Left kidney (tissue), 8 donors: ENCODE data around the gene TGDS. TPM values are rescaled to one million over a fixed set of nuclear protein-coding genes. Genes with fewer than 3 reads are reported as not detected.
A peak's percentile ranks its signal among the peaks of the same experiment; 100 is the strongest.
"Not testable (repeated sequence)": the region's sequence is repeated elsewhere in the genome, so short reads cannot be mapped to it uniquely, and the experiment has no call there.

ENCODE experiments used
- DNase-seq: peaks from one replicate; pipeline ENCODE4 v3.0.0-alpha.2; 2013
- long read RNA-seq, 8 donors: transcript quantifications; one replicate each; lab custom pipeline, GENCODE V29; 2026
- polyA plus RNA-seq: library from polyadenylated mRNA; unstranded; fragments of 120-200 nt; gene quantifications from one replicate; pipeline ENCODE4 v1.2.1, GENCODE V29; 2013; ENCODE audit not compliant: insufficient read length

The TGDS gene, protein sequence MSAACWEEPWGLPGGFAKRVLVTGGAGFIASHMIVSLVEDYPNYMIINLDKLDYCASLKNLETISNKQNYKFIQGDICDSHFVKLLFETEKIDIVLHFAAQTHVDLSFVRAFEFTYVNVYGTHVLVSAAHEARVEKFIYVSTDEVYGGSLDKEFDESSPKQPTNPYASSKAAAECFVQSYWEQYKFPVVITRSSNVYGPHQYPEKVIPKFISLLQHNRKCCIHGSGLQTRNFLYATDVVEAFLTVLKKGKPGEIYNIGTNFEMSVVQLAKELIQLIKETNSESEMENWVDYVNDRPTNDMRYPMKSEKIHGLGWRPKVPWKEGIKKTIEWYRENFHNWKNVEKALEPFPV
- 25.5 TPM for polyA plus RNA-seq
- long read RNA-seq, donor 1, partial matches to known transcripts, result 0 of 2 reads
- long read RNA-seq, donor 1, other reads (novel, unspliced or antisense), result 0 of 2 reads
- long read RNA-seq, donor 2, partial matches to known transcripts, result 0 of 4 reads
- long read RNA-seq, donor 2, other reads (novel, unspliced or antisense), result 0 of 4 reads
- long read RNA-seq, donor 3, transcript TGDS-201 (12 exons, 1,905 nt), result major isoform, 6 of 6 reads
- long read RNA-seq, donor 3, partial matches to known transcripts, result 0 of 6 reads
- long read RNA-seq, donor 3, other reads (novel, unspliced or antisense), result 0 of 6 reads
- long read RNA-seq, donor 4, result 0 reads
- long read RNA-seq, donor 5, transcript TGDS-201 (12 exons, 1,905 nt), result major isoform, 7 of 7 reads
- long read RNA-seq, donor 5, partial matches to known transcripts, result 0 of 7 reads
- long read RNA-seq, donor 5, other reads (novel, unspliced or antisense), result 0 of 7 reads
- long read RNA-seq, donor 6, result 0 reads
- long read RNA-seq, donor 7, partial matches to known transcripts, result 11 of 16 reads
- long read RNA-seq, donor 7, other reads (novel, unspliced or antisense), result 0 of 16 reads
- long read RNA-seq, donor 8, result 0 reads

- DNase-seq, result peak; percentile 90
These were observed at the start of gene TGDS for GRCh38 chr13:94595950-94596574. Gene TGDS, minus strand, starts transcription at chr13:94596152. Its CDS starts 16 bp downstream, at chr13:94596136.

DNA sequence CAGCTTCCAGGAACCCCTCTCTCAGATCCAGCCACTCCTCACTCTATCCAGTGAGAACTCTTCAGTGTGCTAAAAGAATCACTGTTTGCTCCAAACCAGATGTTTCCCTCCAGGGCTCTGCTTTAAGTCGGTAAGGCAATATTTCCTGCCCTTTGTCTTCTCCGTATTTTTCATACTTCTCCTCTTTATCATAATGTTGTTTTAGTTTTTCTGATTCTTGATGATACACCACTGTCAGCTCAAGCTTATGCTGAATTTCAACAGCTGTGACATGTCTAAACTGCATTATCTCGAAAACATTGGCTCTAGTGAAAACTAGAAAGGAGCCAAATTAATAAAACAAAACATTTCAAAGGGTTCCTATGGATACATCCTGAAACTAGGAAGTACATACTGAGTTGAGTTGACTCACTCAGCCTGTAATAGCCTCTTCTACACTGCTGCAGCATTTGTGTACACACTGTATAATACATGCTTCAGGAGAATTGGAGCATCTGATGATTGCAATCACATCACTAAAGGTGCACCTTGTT is 45.5 kb upstream of the TGDS start:
- peak; percentile 48 for DNase-seq

DNA sequence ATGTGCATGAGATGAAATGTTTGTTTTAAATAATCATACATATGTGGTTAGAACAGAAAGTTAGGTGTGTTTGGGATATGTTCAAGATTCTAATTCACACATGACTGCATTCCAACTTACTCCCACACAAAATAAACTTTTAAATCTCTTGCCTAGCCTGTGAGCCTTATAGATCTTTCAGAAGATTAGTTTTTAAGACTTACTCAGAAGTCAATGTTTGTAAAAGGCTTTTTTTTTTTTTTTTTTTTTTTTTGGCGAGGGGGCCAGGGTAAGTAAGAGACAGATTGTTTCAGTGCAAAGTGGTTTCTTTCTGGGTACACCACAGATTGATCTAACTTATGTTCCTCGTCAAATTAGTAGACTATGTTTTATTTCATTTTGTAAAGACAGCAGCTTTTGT is 44.8 kb upstream of the TGDS start:
- no peak for DNase-seq

- DNase-seq, result not testable (repeated sequence)
These were observed 41.7 kb upstream of the TGDS start for GRCh38 chr13:94637677-94638076.

DNA sequence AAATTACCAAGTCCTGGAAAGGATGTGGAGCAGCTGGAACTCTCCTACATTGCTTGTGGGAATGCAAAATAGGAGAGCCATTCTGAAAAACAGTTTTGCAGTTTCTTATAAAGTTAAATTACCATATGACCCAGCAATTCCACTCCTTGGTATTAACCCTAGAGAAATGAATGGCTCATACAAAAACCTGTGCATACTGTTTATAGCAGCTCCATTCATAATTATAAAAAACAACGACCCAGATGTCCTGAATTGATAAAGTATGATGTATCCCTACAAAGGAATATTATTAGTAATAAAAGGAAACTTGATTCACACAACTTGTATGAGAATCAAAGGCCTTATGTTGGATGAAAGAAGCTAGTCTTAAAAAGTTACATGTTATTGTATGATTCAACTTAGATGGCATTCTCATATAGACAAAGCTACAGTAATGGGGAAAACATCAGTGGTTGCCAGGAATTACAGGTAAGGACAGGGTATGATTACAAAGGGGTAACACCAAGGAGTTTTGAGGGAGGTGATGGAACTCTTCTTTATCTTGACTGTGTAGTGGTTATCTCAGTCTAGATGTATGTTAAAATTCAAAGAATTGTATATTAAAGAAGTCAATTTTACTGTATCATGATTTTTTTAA is 41.1 kb upstream of the TGDS start:
- DNase-seq, result no peak

- DNase-seq, result not testable (repeated sequence)
These were observed 40.1 kb upstream of the TGDS start for GRCh38 chr13:94636096-94636495.

GRCh38 chr13:94632226-94632980 is 36.5 kb upstream of the TGDS start:
- DNase-seq, result no peak

GRCh38 chr13:94630858-94631257 is 34.9 kb upstream of the TGDS start:
- no peak for DNase-seq

DNA sequence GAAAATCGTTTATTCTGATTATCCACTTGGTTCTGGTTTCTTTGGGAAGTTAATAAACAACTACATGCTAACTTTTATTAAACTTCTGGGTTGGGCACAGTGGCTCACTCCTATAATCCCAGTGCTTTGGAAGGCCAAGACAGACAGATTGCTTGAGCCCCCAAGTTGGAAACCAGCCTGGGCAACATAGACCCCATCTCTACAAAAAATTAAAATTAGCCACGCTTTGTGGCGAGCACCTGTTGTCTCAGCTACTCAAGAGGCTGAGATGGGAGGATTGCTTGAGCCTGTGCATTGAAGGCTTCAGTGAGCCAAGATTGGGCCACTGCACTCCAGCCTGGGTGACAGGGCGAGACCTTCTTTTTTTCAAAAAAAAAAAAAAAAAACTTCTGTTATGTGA is 27.4 kb upstream of the TGDS start:
- no peak for DNase-seq

DNA sequence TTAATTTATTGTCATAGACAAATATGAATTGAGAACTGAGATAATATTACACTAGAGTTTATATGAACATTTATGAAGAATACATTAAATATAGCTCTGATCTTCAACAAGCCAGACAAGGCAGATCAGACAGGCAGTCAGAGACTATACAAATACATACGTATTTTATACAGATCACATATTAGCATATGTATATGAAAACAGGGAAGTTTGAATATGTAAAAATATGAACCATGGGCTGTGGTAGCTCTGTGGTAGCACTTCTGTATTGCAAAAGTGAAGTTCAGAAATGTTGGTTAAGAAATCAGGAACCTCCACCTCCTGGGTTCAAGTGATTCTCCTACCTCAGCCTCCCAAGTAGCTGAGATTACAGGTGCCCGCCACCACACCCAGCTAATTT is 26.4 kb upstream of the TGDS start:
- DNase-seq, result no peak

DNA sequence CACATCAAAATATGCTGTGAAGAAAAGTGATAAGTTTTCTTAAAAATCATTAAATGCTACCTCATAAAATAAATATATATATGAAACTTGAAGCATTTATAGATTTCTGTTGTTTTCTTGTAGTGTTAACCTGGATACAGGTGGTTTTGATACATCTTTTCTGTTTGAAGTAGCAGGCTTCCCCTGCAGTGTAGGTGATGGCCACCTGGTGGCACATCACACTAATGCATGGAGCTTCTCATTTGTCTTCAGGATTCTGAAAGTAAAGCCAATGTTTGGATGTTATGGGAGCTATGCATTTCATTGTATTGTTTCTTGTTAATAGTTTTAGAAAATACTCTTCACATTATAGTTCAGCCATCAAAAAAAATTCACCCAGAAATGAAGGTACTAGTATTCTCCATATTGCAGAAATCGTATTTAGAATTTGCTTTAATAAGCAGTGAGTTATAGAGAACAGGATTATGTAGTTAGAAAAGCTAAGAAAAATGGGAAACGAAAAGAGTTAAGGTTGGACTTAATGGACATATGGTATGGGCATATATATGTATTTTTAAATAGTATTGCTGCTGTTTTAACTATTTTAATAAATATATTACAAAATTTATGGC is 24.4 kb upstream of the TGDS start:
- DNase-seq, result no peak

DNA sequence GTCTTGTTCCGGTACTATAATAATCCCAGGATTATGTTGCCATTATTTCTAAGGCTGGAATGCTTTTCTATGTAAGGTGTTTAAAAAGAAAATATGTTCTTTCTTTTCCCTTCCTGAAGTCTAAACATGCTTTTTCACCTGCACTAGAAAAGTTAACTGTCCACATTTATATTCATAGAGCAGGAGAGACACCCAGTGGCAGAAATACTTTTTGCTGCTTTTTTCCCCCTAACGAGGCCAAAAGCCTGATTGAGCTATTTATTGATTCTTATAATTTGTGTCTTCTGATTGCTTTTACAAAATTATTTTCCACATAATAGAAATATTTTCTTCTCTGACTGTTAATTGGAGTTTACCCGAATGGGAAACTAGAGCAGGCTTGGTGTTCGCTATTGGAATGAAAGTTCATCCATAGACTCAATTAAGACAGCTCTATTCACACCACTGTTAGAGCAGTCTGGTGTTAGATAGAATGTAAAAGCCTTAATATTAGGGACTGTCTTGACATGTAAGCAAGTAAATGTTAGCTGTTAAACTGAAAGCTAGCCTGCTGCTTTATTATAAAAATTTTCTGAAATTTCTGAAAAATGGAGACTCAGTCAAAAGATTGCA is 21.5 kb upstream of the TGDS start:
- no peak for DNase-seq

GRCh38 chr13:94613051-94613450 is 17.1 kb upstream of the TGDS start:
- DNase-seq, result no peak

GRCh38 chr13:94612050-94612449 is 16.1 kb upstream of the TGDS start:
- no peak for DNase-seq

DNA sequence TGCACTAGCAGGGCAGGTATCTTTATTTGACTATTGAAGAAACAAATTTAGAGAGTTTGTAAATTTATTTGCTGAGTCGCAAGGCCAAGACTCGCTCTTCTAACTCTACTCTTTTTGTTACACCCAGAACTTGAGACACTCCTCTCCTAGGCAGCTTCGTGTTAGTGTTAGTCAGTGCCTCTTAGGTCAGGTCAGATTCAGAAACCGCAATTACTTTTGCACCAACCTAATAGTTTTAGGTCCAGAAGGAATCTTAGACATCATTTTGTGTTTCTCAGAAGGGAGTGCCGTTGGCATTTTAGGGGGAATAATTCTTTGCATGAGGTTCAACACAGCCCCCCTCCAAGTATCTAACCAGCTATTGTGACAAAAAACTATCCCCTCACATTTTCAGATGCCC is 14.5 kb upstream of the TGDS start:
- DNase-seq, result no peak

GRCh38 chr13:94609196-94609595 is 13.2 kb upstream of the TGDS start:
- DNase-seq, result no peak

DNA sequence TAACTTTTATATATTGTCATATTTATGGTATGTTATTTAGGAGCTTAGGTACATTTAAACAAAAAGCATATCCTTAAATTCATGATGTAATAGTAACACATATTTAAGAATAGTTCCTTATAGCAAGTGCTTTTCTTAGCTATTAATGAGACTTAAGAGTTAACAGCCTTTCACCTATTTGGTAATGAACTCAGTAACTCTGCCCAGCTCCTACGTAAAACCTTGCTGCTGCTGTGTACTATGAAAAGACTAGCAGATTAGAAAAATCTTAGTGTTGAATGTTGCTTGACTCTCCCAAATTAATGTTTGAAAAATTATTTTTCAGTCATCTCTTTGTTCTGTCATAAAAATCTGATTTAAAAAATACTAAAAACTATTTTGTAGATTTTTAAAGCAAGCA is 12.6 kb upstream of the TGDS start:
- DNase-seq, result no peak

- no peak for DNase-seq
These were observed 12.0 kb upstream of the TGDS start for GRCh38 chr13:94607939-94608338.

DNA sequence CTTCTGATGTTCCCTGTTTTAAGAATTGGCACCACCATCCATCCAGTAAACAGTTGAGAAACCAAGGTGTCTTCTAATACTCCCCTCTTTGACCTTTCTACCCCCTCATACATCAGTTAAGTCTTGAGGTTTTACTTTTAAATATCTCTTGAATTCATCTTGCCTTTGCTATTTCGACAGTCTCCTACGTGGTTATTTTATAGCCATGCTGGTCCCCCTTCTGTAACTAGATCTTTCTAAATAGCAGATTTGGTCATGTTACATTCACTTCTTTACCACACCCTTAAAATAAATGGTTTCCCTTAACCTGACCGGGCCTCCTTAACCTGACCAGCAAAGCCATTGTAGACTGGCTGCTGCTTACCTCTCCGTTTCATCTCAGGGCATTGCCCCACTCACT is 11.1 kb upstream of the TGDS start:
- DNase-seq, result no peak

DNA sequence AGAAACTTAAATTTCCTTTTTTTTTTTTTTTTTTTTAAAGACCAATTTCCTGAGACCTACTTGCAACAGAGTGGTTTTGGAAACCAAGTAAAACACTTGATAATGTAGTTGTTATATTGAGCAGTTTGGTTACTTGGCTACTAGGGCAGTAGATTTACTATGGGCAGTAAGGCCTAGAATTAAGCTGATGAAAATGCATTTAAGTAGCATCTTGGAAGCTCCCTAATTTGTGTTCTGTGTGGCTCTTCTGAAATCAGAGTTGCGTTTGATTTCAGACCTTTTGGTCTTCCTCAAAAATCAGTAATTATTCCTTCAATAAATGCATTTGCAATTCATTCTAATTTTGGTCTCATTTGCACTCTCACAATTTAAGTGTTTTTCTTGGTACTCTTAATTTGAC is 6.5 kb upstream of the TGDS start:
- no peak for DNase-seq
